CD4-positive, alpha-beta T cell treated with Interleukin-15 for 4 hours (primary cell): ENCODE results near the gene ZBTB46.
"Not testable (repeated sequence)": the region's sequence is repeated elsewhere in the genome, so short reads cannot be mapped to it uniquely, and the experiment has no call there.

Experiments
- DNase-seq: peaks from one replicate; pipeline ENCODE4 v3.0.0-alpha.2; 2020; ENCODE audit warnings: low spot score

Gene ZBTB46

GRCh38 chr20:63858393-63859165 is 27.5 kb upstream of the ZBTB46 start:
- DNase-seq, result no peak

GRCh38 chr20:63857764-63858392 is 26.8 kb upstream of the ZBTB46 start:
- no peak for DNase-seq

GRCh38 chr20:63856098-63856511 is 25.0 kb upstream of the ZBTB46 start:
- DNase-seq, result no peak

GRCh38 chr20:63855363-63856097 is 24.5 kb upstream of the ZBTB46 start:
- no peak for DNase-seq

GRCh38 chr20:63854766-63855362 is 23.8 kb upstream of the ZBTB46 start:
- no peak for DNase-seq

GRCh38 chr20:63854069-63854765 is 23.2 kb upstream of the ZBTB46 start:
- DNase-seq, result no peak

- not testable (repeated sequence) for DNase-seq
These were observed 22.6 kb upstream of the ZBTB46 start for GRCh38 chr20:63853733-63854068.

GRCh38 chr20:63851548-63851943 is 20.5 kb upstream of the ZBTB46 start:
- DNase-seq, result not testable (repeated sequence)

GRCh38 chr20:63850689-63851547 is 19.9 kb upstream of the ZBTB46 start:
- no peak for DNase-seq

- DNase-seq, result no peak
These were observed 17.2 kb upstream of the ZBTB46 start for GRCh38 chr20:63848003-63848911.

- DNase-seq, result no peak
These were observed 16.4 kb upstream of the ZBTB46 start for GRCh38 chr20:63847237-63848002.

- no peak for DNase-seq
These were observed 15.8 kb upstream of the ZBTB46 start for GRCh38 chr20:63846888-63847236.

GRCh38 chr20:63846128-63846771 is 15.2 kb upstream of the ZBTB46 start:
- DNase-seq, result no peak

- DNase-seq, result no peak
These were observed 13.5 kb upstream of the ZBTB46 start for GRCh38 chr20:63844511-63844991.

- DNase-seq, result no peak
These were observed 12.7 kb upstream of the ZBTB46 start for GRCh38 chr20:63843778-63844177.

- no peak for DNase-seq
These were observed 12.2 kb upstream of the ZBTB46 start for GRCh38 chr20:63843222-63843621.

- DNase-seq, result no peak
These were observed 11.2 kb upstream of the ZBTB46 start for GRCh38 chr20:63842258-63842657.

- no peak for DNase-seq
These were observed 9.4 kb upstream of the ZBTB46 start for GRCh38 chr20:63840405-63840828.

- DNase-seq, result no peak
These were observed 8.6 kb upstream of the ZBTB46 start for GRCh38 chr20:63839620-63840019.
